Upper lobe of left lung (tissue), 4 donors: ENCODE results near the gene RNF40.
"Not testable (repeated sequence)": the region's sequence is repeated elsewhere in the genome, so short reads cannot be mapped to it uniquely, and the experiment has no call there.

Experiments used
- CTCF ChIP-seq, 6 experiments: fragments of 450-650 bp in 4 of 6; fragments of 200-600 bp in 2 of 6; sonication (generic) in 2 of 6; IDR thresholded peaks; one replicate each; pipeline ENCODE4 v1.5.1; 2016 to 2019; ENCODE audit warnings: antibody characterized with exemption in 6 of 6
- EP300 ChIP-seq, 4 donors: sonication (generic); formaldehyde crosslinking; IDR thresholded peaks; one replicate each; pipeline ENCODE4 v1.5.1; 2017; ENCODE audit warnings: antibody characterized with exemption in 4 of 4, control low read depth in 2 of 4
- POLR2AphosphoS5 ChIP-seq, 2 donors: sonication (generic); formaldehyde crosslinking; IDR thresholded peaks; one replicate each; pipeline ENCODE4 v1.5.1; 2017; ENCODE audit warnings: antibody characterized with exemption in 2 of 2

GRCh38 chr16:30809675-30810074 is 47.6 kb downstream of the RNF40 start:
- not testable (repeated sequence) for TF ChIP-seq CTCF, EP300, POLR2AphosphoS5 (IDR thresholded peaks at IDR 0.05)
